Gastrocnemius medialis (tissue), 4 donors: Measurements from ENCODE around the gene LBH. TPM values are rescaled to one million over a fixed set of nuclear protein-coding genes. Genes with fewer than 3 reads are reported as not detected.

Experiments
- ATAC-seq, 2 donors: fragments of 150-250 bp; one replicate each; pipeline ENCODE4 v1.9.1; 2016
- DNase-seq, 2 donors: peaks; one replicate each; pipeline ENCODE4 v3.0.0-alpha.2; 2019
- H3K27ac ChIP-seq, 4 donors: fragments of 200-600 bp; sonication (generic); 1 replicate in 1 of 4; 2 replicates in 3 of 4; pipeline ENCODE4 v1.5.1; 2016 to 2018; ENCODE audit warnings: mild to moderate bottlenecking in 2 of 4, moderate library complexity in 1 of 4
- H3K27me3 ChIP-seq, 3 donors: fragments of 200-600 bp; sonication (generic) in 2 of 3; 1 replicate in 1 of 3; 2 replicates in 2 of 3; pipeline versions ENCODE4 v1.5.1 to v1.6.0; 2016 to 2019; ENCODE audit warnings: mild to moderate bottlenecking in 1 of 3, moderate library complexity in 1 of 3
- H3K36me3 ChIP-seq, 2 donors: fragments of 200-600 bp; sonication (generic) in 1 of 2; one replicate each; pipeline ENCODE4 v1.5.1; 2017 to 2018
- H3K4me1 ChIP-seq, 2 donors: fragments of 200-600 bp; sonication (generic) in 1 of 2; one replicate each; pipeline ENCODE4 v1.5.1; 2016 to 2017; ENCODE audit warnings: mild to moderate bottlenecking in 2 of 2
- H3K4me3 ChIP-seq, 4 donors: fragments of 200-600 bp; sonication (generic) in 3 of 4; 1 replicate in 1 of 4; 2 replicates in 3 of 4; pipeline ENCODE4 v1.5.1; 2016 to 2019; ENCODE audit warnings: mild to moderate bottlenecking in 2 of 4
- H3K9me3 ChIP-seq, 3 donors: fragments of 200-600 bp; sonication (generic) in 2 of 3; 1 replicate in 1 of 3; 2 replicates in 2 of 3; pipeline ENCODE4 v1.5.1; 2016 to 2019
- POLR2A ChIP-seq, 2 donors: fragments of 450-650 bp; IDR thresholded peaks; one replicate each; pipeline ENCODE4 v1.6.1; 2017; ENCODE audit warnings: antibody characterized with exemption in 2 of 2, mild to moderate bottlenecking in 2 of 2, moderate library complexity in 2 of 2
- in situ Hi-C, 4 donors: fragments of 200-750 bp; cut with MboI; loops; one replicate each; pipeline versions ENCODE4 v1.15.0 to v1.8.0; 2017; ENCODE audit warnings: low sequenced_read_pairs in 4 of 4
- intact Hi-C: fragments of 100-400 bp; cut with DNase I; formaldehyde crosslinking; loops from one replicate; pipeline ENCODE4 v1.15.1; 2023; ENCODE audit warnings: low total_unique reads
- total RNA-seq, 4 donors: library from RNA; depleted of rRNA; stranded (reverse); fragments of >200 nt; gene quantifications; one replicate each; pipeline versions ENCODE4 v1.1.0 to v1.2.3, GENCODE V29; 2016
- TF ChIP-seq, protein P1 (sequence below), 5 experiments: fragments of 450-650 bp in 3 of 5; fragments of 200-600 bp in 2 of 5; sonication (generic) in 2 of 5; IDR thresholded peaks in 4 of 5; conservative IDR thresholded peaks in 1 of 5; 1 replicate in 4 of 5; 2 replicates in 1 of 5; pipeline ENCODE4 v1.5.1; 2016 to 2019; ENCODE audit warnings: antibody characterized with exemption in 5 of 5, mild to moderate bottlenecking in 3 of 5, moderate library complexity in 3 of 5

The LBH gene
- total RNA-seq, 4 donors from 2014 or later = 5.4 to 37.6 (median 12.5) TPM

GRCh38 chr2:30190637-30191036 lies 40.7 kb upstream of the LBH start:
- in situ Hi-C loops (no loop called here), intact Hi-C loops (no loop called here)
- Histone ChIP-seq H3K36me3 (no peaks in the 10 kb centered on the region), H3K4me1 (no peaks in the 10 kb centered on the region), H3K27ac (no peak overlapping the region), H3K4me3 (no peak overlapping the region), H3K27me3 (no peaks in the 10 kb centered on the region), H3K9me3 (no peaks in the 10 kb centered on the region)
- ATAC-seq = no peak
- DNase-seq = no peak
- TF ChIP-seq, protein P1, sequence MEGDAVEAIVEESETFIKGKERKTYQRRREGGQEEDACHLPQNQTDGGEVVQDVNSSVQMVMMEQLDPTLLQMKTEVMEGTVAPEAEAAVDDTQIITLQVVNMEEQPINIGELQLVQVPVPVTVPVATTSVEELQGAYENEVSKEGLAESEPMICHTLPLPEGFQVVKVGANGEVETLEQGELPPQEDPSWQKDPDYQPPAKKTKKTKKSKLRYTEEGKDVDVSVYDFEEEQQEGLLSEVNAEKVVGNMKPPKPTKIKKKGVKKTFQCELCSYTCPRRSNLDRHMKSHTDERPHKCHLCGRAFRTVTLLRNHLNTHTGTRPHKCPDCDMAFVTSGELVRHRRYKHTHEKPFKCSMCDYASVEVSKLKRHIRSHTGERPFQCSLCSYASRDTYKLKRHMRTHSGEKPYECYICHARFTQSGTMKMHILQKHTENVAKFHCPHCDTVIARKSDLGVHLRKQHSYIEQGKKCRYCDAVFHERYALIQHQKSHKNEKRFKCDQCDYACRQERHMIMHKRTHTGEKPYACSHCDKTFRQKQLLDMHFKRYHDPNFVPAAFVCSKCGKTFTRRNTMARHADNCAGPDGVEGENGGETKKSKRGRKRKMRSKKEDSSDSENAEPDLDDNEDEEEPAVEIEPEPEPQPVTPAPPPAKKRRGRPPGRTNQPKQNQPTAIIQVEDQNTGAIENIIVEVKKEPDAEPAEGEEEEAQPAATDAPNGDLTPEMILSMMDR (IDR thresholded peaks at IDR 0.05 in 4 of 5, conservative IDR thresholded peaks at IDR 0.05 in 1 of 5) = no peak
- no peak for TF ChIP-seq POLR2A (IDR thresholded peaks at IDR 0.05)

- in situ Hi-C loops = no loop called here
- no peak overlapping the region for H3K4me3 ChIP-seq
- TF ChIP-seq POLR2A (IDR thresholded peaks at IDR 0.05) = no peak
- TF ChIP-seq, protein P1 (IDR thresholded peaks at IDR 0.05 in 4 of 5, conservative IDR thresholded peaks at IDR 0.05 in 1 of 5) = no peak
- H3K4me1 ChIP-seq = no peaks in the 10 kb centered on the region
- intact Hi-C loops = no loop called here
- H3K27me3 ChIP-seq = no peaks in the 10 kb centered on the region
- H3K9me3 ChIP-seq = no peaks in the 10 kb centered on the region
- no peak for DNase-seq
- no peaks in the 10 kb centered on the region for H3K36me3 ChIP-seq
- H3K27ac ChIP-seq = no peak overlapping the region
- ATAC-seq = no peak
Observed at GRCh38 chr2:30191107-30191506, 40.2 kb upstream of the LBH start.

- no peak for TF ChIP-seq POLR2A (IDR thresholded peaks at IDR 0.05)
- TF ChIP-seq, protein P1 (IDR thresholded peaks at IDR 0.05 in 4 of 5, conservative IDR thresholded peaks at IDR 0.05 in 1 of 5) = no peak
- H3K27ac ChIP-seq = no peak overlapping the region
- no peaks in the 10 kb centered on the region for H3K36me3 ChIP-seq
- H3K27me3 ChIP-seq = no peaks in the 10 kb centered on the region
- intact Hi-C loops (no loop called here), in situ Hi-C loops (no loop called here)
- no peaks in the 10 kb centered on the region for H3K4me1 ChIP-seq
- DNase-seq = no peak
- no peaks in the 10 kb centered on the region for H3K9me3 ChIP-seq
- no peak overlapping the region for H3K4me3 ChIP-seq
- no peak for ATAC-seq
Observed at GRCh38 chr2:30191819-30192271, 39.5 kb upstream of the LBH start.

- Histone ChIP-seq H3K27ac (no peak overlapping the region), H3K9me3 (no peaks in the 10 kb centered on the region), H3K4me1 (no peaks in the 10 kb centered on the region), H3K4me3 (no peak overlapping the region), H3K27me3 (no peaks in the 10 kb centered on the region), H3K36me3 (no peaks in the 10 kb centered on the region)
- no peak for ATAC-seq
- intact Hi-C loops = no loop called here
- in situ Hi-C loops = no loop called here
- DNase-seq = no peak
- TF ChIP-seq, protein P1 (IDR thresholded peaks at IDR 0.05 in 4 of 5, conservative IDR thresholded peaks at IDR 0.05 in 1 of 5) = no peak
- TF ChIP-seq POLR2A (IDR thresholded peaks at IDR 0.05) = no peak
Observed at GRCh38 chr2:30192314-30192713, 39.0 kb upstream of the LBH start.

DNA sequence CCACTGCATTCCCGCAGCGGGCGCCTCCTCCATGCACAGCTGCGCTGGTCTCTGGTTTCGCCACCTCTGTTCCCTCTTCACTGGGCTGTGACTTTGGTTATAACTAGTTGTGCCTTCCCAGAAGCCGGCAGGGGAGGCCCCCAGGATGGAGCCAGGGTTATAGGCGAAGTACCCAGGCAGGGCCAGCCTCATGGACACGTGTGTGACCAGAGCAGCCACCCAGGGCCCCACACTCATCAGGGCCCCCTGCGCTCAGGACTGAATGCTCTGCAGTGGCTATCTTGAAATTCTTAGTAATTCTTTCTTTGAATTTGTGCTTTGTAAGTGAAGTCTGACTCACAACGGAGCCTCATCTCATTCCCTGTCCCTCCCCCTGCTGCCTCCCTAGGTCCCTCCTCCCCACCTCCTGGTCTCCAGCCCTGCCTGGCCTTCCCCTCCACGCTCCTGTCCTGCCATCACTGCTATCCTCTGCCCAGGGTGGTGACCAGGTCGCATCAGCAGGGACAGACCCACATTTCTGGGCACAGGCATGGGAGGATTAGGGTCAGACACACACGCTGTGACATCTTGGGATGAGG lies 38.1 kb upstream of the LBH start:
- ATAC-seq (no peak), DNase-seq (no peak)
- no peaks in the 10 kb centered on the region for H3K36me3 ChIP-seq
- no peak overlapping the region for H3K27ac ChIP-seq
- H3K9me3 ChIP-seq = no peaks in the 10 kb centered on the region
- H3K4me3 ChIP-seq = no peak overlapping the region
- H3K27me3 ChIP-seq = no peaks in the 10 kb centered on the region
- intact Hi-C loops = no loop called here
- no peaks in the 10 kb centered on the region for H3K4me1 ChIP-seq
- in situ Hi-C loops = no loop called here
- TF ChIP-seq POLR2A (IDR thresholded peaks at IDR 0.05) = no peak
- TF ChIP-seq, protein P1 (IDR thresholded peaks at IDR 0.05 in 4 of 5, conservative IDR thresholded peaks at IDR 0.05 in 1 of 5) = no peak
